H1 (cell line): ENCODE data around the gene R3HDM2. TPM values are rescaled to one million over a fixed set of nuclear protein-coding genes. Genes with fewer than 3 reads are reported as not detected.

Experiments used
- CTCF ChIA-PET: fragments of 300-600 bp; sonication (Branson Sonifier 250); formaldehyde crosslinking; loops from one replicate; lab custom pipeline; 2021; ENCODE audit not compliant: partially characterized antibody; lab: Charles Lee
- POLR2A ChIA-PET: fragments of 300-600 bp; sonication (Branson Sonifier 250); formaldehyde crosslinking; loops from one replicate; lab custom pipeline; 2021; ENCODE audit warnings: inconsistent platforms; ENCODE audit not compliant: partially characterized antibody; lab: Charles Lee
- DNase-seq, 2 experiments: peaks; one replicate each; pipeline versions ENCODE4 v3.0.0 to v3.0.0-alpha.2; 2010 to 2022; ENCODE audit warnings: low spot score in 2 of 2, low read depth in 1 of 2, mixed read lengths in 1 of 2
- FAIRE-seq: peaks from 2 replicates; lab custom pipeline; 2011; peaks lifted over from hg19 to GRCh38; lab: Jason Lieb, UNC
- H2AFZ ChIP-seq: 2 replicates; pipeline ENCODE4 v1.8.1; 2012; ENCODE audit warnings: low read length, inconsistent platforms
- H2AK5ac ChIP-seq: 2 replicates; pipeline ENCODE4 v1.6.1; 2013; ENCODE audit warnings: low read depth, low read length
- H2BK120ac ChIP-seq: replicated peaks from 2 replicates; pipeline ENCODE3; 2013; ENCODE audit warnings: low read depth, low read length, inconsistent platforms
- H2BK12ac ChIP-seq: 2 replicates; pipeline ENCODE4 v1.6.1; 2013; ENCODE audit warnings: low read depth, low read length
- H2BK15ac ChIP-seq: 2 replicates; pipeline ENCODE4 v1.6.1; 2013; ENCODE audit warnings: low read length
- H2BK20ac ChIP-seq: 2 replicates; pipeline ENCODE4 v1.6.1; 2013; ENCODE audit warnings: low read length
- H2BK5ac ChIP-seq: 2 replicates; pipeline ENCODE4 v1.6.1; 2013; ENCODE audit warnings: low read depth, low read length
- H3K14ac ChIP-seq: 2 replicates; pipeline ENCODE4 v1.6.1; 2013; ENCODE audit warnings: inconsistent platforms; ENCODE audit not compliant: insufficient read length
- H3K18ac ChIP-seq: 2 replicates; pipeline ENCODE4 v1.6.1; 2013; ENCODE audit warnings: low read length; ENCODE audit errors: extremely low read depth
- H3K23ac ChIP-seq: 2 replicates; pipeline ENCODE4 v1.6.1; 2013; ENCODE audit warnings: inconsistent platforms; ENCODE audit not compliant: insufficient read length
- H3K23me2 ChIP-seq: 2 replicates; pipeline ENCODE4 v1.6.1; 2013; ENCODE audit warnings: low read depth, low read length
- H3K27ac ChIP-seq: 2 replicates; pipeline ENCODE4 v1.6.1; 2011; ENCODE audit warnings: low read depth, low read length, inconsistent platforms
- H3K27me3 ChIP-seq, 4 experiments: replicated peaks in 1 of 4; 1 replicate in 1 of 4; 2 replicates in 3 of 4; pipeline versions ENCODE4 v1.6.1 to v1.8.1; 2011 to 2013; ENCODE audit warnings: low read length in 3 of 4, mild to moderate bottlenecking in 3 of 4, inconsistent platforms in 2 of 4, mixed read lengths in 2 of 4, moderate library complexity in 1 of 4; ENCODE audit not compliant: control insufficient read depth in 3 of 4, insufficient read depth in 3 of 4; ENCODE audit errors: extremely low read depth in 1 of 4
- H3K36me3 ChIP-seq, 4 experiments: 2 replicates each; pipeline versions ENCODE4 v1.6.1 to v1.8.1; 2011 to 2013; ENCODE audit warnings: mild to moderate bottlenecking in 4 of 4, low read length in 3 of 4, moderate library complexity in 2 of 4, control low read depth in 1 of 4, inconsistent platforms in 1 of 4; ENCODE audit not compliant: insufficient read depth in 4 of 4, control insufficient read depth in 2 of 4
- H3K4ac ChIP-seq: replicated peaks from 2 replicates; pipeline ENCODE3; 2013; ENCODE audit warnings: low read length, low read depth, mixed read lengths, inconsistent platforms; ENCODE audit not compliant: insufficient read length
- H3K4me1 ChIP-seq, 4 experiments: replicated peaks in 1 of 4; 1 replicate in 1 of 4; 2 replicates in 3 of 4; pipeline versions ENCODE4 v1.6.1 to v1.8.1; 2011 to 2013; ENCODE audit warnings: low read length in 3 of 4, inconsistent platforms in 2 of 4, mixed read lengths in 1 of 4; ENCODE audit not compliant: insufficient read depth in 4 of 4, control insufficient read depth in 3 of 4
- H3K4me2 ChIP-seq, 2 experiments: 2 replicates each; pipeline versions ENCODE4 v1.6.1 to v1.8.1; 2011 to 2013; ENCODE audit warnings: low read depth in 2 of 2, low read length in 2 of 2, control low read depth in 1 of 2, inconsistent platforms in 1 of 2, mild to moderate bottlenecking in 1 of 2; ENCODE audit not compliant: insufficient read depth in 1 of 2
- H3K4me3 ChIP-seq, 4 experiments: fragments of 200-600, 300-600 bp in 1 of 4; sonication (generic), shearing (Covaris generic), sonication (Bioruptor Twin) in 1 of 4; 2 replicates each; pipeline versions ENCODE4 v1.5.1 to v1.8.1; 2011 to 2016; ENCODE audit warnings: low read length in 4 of 4, low read depth in 3 of 4, control low read depth in 2 of 4, inconsistent platforms in 2 of 4, mild to moderate bottlenecking in 2 of 4, mixed read lengths in 1 of 4, moderate library complexity in 1 of 4; ENCODE audit not compliant: insufficient read depth in 2 of 4; ENCODE audit errors: extremely low read depth in 1 of 4
- H3K56ac ChIP-seq: replicated peaks from 2 replicates; pipeline ENCODE3; 2013; ENCODE audit warnings: low read depth, mild to moderate bottlenecking, mixed read lengths, low read length, inconsistent platforms; ENCODE audit not compliant: insufficient read length
- H3K79me1 ChIP-seq: 2 replicates; pipeline ENCODE4 v1.6.1; 2013; ENCODE audit warnings: low read depth, low read length, control low read depth
- H3K79me2 ChIP-seq, 2 experiments: 2 replicates each; pipeline versions ENCODE4 v1.6.1 to v1.8.1; 2012 to 2013; ENCODE audit warnings: low read length in 2 of 2, mild to moderate bottlenecking in 2 of 2, inconsistent platforms in 1 of 2; ENCODE audit not compliant: insufficient read depth in 2 of 2, control insufficient read depth in 1 of 2
- H3K9ac ChIP-seq, 4 experiments: replicated peaks in 1 of 4; 1 replicate in 1 of 4; 2 replicates in 3 of 4; pipeline versions ENCODE4 v1.6.1 to v1.8.1; 2011 to 2013; ENCODE audit warnings: low read depth in 3 of 4, low read length in 3 of 4, control low read depth in 2 of 4, mild to moderate bottlenecking in 2 of 4, moderate library complexity in 2 of 4, inconsistent platforms in 1 of 4; ENCODE audit errors: extremely low read depth in 1 of 4
- H3K9me3 ChIP-seq, 2 experiments: 2 replicates each; pipeline versions ENCODE4 v1.6.1 to v1.8.1; 2012 to 2013; ENCODE audit warnings: mild to moderate bottlenecking in 2 of 2, moderate library complexity in 2 of 2, control low read depth in 1 of 2, inconsistent platforms in 1 of 2, low read depth in 1 of 2, low read length in 1 of 2, mixed read lengths in 1 of 2; ENCODE audit not compliant: insufficient read depth in 2 of 2
- H4K20me1 ChIP-seq, 2 experiments: replicated peaks in 1 of 2; 2 replicates each; pipeline versions ENCODE3 to v1.8.1; 2011 to 2013; ENCODE audit warnings: inconsistent platforms in 2 of 2, low read length in 2 of 2, mild to moderate bottlenecking in 1 of 2; ENCODE audit not compliant: insufficient read depth in 2 of 2, control insufficient read depth in 1 of 2
- H4K5ac ChIP-seq: 2 replicates; pipeline ENCODE4 v1.6.1; 2013; ENCODE audit warnings: low read length, low read depth, mixed read lengths, inconsistent platforms; ENCODE audit not compliant: insufficient read length
- H4K8ac ChIP-seq: 2 replicates; pipeline ENCODE4 v1.8.0; 2013; ENCODE audit warnings: mild to moderate bottlenecking, moderate library complexity, low read length, inconsistent platforms; ENCODE audit not compliant: insufficient read depth; ENCODE audit errors: extremely low read depth
- H4K91ac ChIP-seq: replicated peaks from 2 replicates; pipeline ENCODE3; 2013; ENCODE audit warnings: low read length, mixed read lengths, inconsistent platforms; ENCODE audit not compliant: insufficient read length
- ASH2L ChIP-seq: fragments of 200-600, 300-600 bp; sonication (generic); IDR thresholded peaks from one replicate; pipeline ENCODE4 v1.7.1; 2017; ENCODE audit warnings: low read length
- CBX5 ChIP-seq: fragments of 300-800, 300-1000 bp; sonication (generic); IDR thresholded peaks from 2 replicates; pipeline ENCODE4 v1.7.1; 2016; ENCODE audit warnings: antibody characterized with exemption, low read length, low read depth
- EP300 ChIP-seq, 2 experiments: IDR thresholded peaks; 1 replicate in 1 of 2; 2 replicates in 1 of 2; pipeline ENCODE4 v1.6.1; 2011 to 2012; ENCODE audit warnings: low read depth in 2 of 2, low read length in 2 of 2, mild to moderate bottlenecking in 2 of 2, borderline replicate concordance in 1 of 2, inconsistent platforms in 1 of 2, moderate library complexity in 1 of 2
- EZH2 ChIP-seq: fragments of 200-600 bp; sonication (generic); IDR thresholded peaks from 2 replicates; pipeline ENCODE4 v1.7.1; 2012; ENCODE audit warnings: low read depth, mild to moderate bottlenecking, moderate library complexity, low read length, inconsistent platforms; ENCODE audit not compliant: severe bottlenecking
- KDM4A ChIP-seq: IDR thresholded peaks from one replicate; pipeline ENCODE4 v1.7.1; 2012; ENCODE audit warnings: low read depth, mild to moderate bottlenecking, moderate library complexity, low read length, inconsistent platforms; ENCODE audit not compliant: severe bottlenecking
- PHF8 ChIP-seq: fragments of 200-600 bp; sonication (generic); conservative IDR thresholded peaks from 2 replicates; pipeline ENCODE4 v1.7.1; 2012; ENCODE audit warnings: low read depth, mild to moderate bottlenecking, inconsistent platforms, low read length, moderate library complexity
- POU5F1 ChIP-seq: IDR thresholded peaks from 2 replicates; pipeline ENCODE4 v1.6.1; 2011; ENCODE audit warnings: low read depth, mild to moderate bottlenecking, low read length, moderate library complexity
- RNF2 ChIP-seq: fragments of 200-900, 300-1000 bp; sonication (generic); IDR thresholded peaks from 2 replicates; pipeline ENCODE4 v1.7.1; 2016; ENCODE audit warnings: borderline replicate concordance, low read depth, mild to moderate bottlenecking, antibody characterized with exemption, low read length; ENCODE audit not compliant: poor library complexity, severe bottlenecking; ENCODE audit errors: missing control alignments
- SUZ12 ChIP-seq: fragments of 200-600 bp; sonication (generic); IDR thresholded peaks from 2 replicates; pipeline ENCODE4 v1.6.1; 2012; ENCODE audit warnings: mild to moderate bottlenecking, inconsistent platforms, low read length, moderate library complexity, mixed read lengths
- WGBS, 2 experiments: shearing (Covaris generic) in 1 of 2; methylation state at CpG; one replicate each; pipeline versions ENCODE4 v1.1.6 to v1.1.7; 2013 to 2015; ENCODE audit warnings: low lambda C conversion rate in 2 of 2, mixed read lengths in 2 of 2, inconsistent platforms in 1 of 2, low coverage in 1 of 2, missing lambda C conversion rate in 1 of 2; ENCODE audit not compliant: insufficient replicate concordance in 2 of 2, insufficient coverage in 1 of 2, insufficient read length in 1 of 2; ENCODE audit errors: extremely low coverage in 1 of 2, missing lambda C conversion rate in 1 of 2; 5-methylcytosine and 5-hydroxymethylcytosine counted together
- polyA plus RNA-seq, 7 experiments: library from polyadenylated mRNA; depleted of rRNA in 3 of 7; stranded (reverse) in 5 of 7; unstranded in 2 of 7; fragments of >200 nt in 5 of 7; fragments of 200-250 nt in 2 of 7; gene quantifications; 1 replicate in 5 of 7; 2 replicates in 1 of 7; 4 replicates in 1 of 7; pipeline versions ENCODE4 v1.2.1 to v1.2.3, GENCODE V29; 2011 to 2013; ENCODE audit warnings: missing spikeins in 2 of 7, mixed read lengths in 2 of 7
- total RNA-seq: library from RNA; stranded (reverse); fragmentation: NEBNext Ultra II Directional; extraction: Animal tissue kit (Norgen Biotek cat#: 25700); gene quantifications from 2 replicates; pipeline ENCODE4 v1.2.1, GENCODE V29; 2021

R3HDM2 gene
- total and polyA plus RNA-seq, 2 of the 8 experiments (the other 6 are each of a cell fraction or from before 2014, with no cell fraction given), result 25.6 to 27.0 TPM

- FAIRE-seq (no peak), DNase-seq (peak in 1 of 2 experiments; percentile 66)
- Histone ChIP-seq H3K36me3 (peaks cover 0 to 4% (median 1%) of the 10 kb centered on the region in 4 experiments; a peak in 4 of 8 replicates), H3K9me3 (no peaks in the 10 kb centered on the region), H2BK12ac (peak overlapping the region; percentile 84; the same call in 1 of the 2 replicates), H4K8ac (peak overlapping the region; percentile 23; the same call in 1 of the 2 replicates), H2AFZ (no peak overlapping the region), H3K79me2 (no peaks in the 10 kb centered on the region), H2BK20ac (no peak overlapping the region), H4K91ac (no peak overlapping the region), H3K79me1 (no peaks in the 10 kb centered on the region), H3K27me3 (peaks cover 70 to 84% (median 82%) of the 10 kb centered on the region in 4 experiments), H3K56ac (no peak overlapping the region), H3K9ac (no peak overlapping the region), H2AK5ac (peak overlapping the region; percentile 82), H3K23me2 (peaks cover 7% of the 10 kb centered on the region; the same call in 1 of the 2 replicates), H4K20me1 (peaks cover 13 to 36% of the 10 kb centered on the region in 2 experiments), H3K4me1 (peaks cover 9 to 56% (median 42%) of the 10 kb centered on the region in 4 experiments), H3K27ac (no peak overlapping the region), H4K5ac (no peak overlapping the region), H3K4ac (no peak overlapping the region), H3K4me3 (peak overlapping the region; percentile 28 to 67 (median 46)), H3K23ac (no peak overlapping the region), H3K4me2 (peak overlapping the region; percentile 91 to 92), H2BK120ac (no peak overlapping the region), H3K14ac (no peak overlapping the region), H3K18ac (no peak overlapping the region; the same call in none of the 2 replicates), H2BK5ac (peak overlapping the region; percentile 75; the same call in 1 of the 2 replicates), H2BK15ac (peak overlapping the region; percentile 98; the same call in 1 of the 2 replicates)
- POLR2A ChIA-PET, result interaction anchor here (0.9 to 8.8 kb wide), 6 partner anchors 18 to 270 kb away, joined by 3 to 686 read pairs (median 4); partner anchors contain the start of genes INHBE, MARS1 and SHMT2
- CTCF ChIA-PET, result interaction anchor here (0.9 to 10.1 kb wide), 3 partner anchors 22 to 44 kb away, joined by 3 to 726 read pairs (median 3); partner anchors contain the start of genes SHMT2 and STAC3
- WGBS, 2 experiments, result 4% methylated on average over 37 of the region's 63 CpGs; no CpG with 5 or more reads in 1 of the 2 experiments
- TF ChIP-seq RNF2, result peak; percentile 73
- TF ChIP-seq CBX5, result no peak
- TF ChIP-seq POU5F1, result no peak
- TF ChIP-seq EP300 (IDR thresholded peaks at IDR 0.05; ENCODE audit: borderline replicate concordance in 1 of 2, low read depth in 2 of 2, low read length in 2 of 2), result no peak
- TF ChIP-seq KDM4A, result peak; percentile 44
- TF ChIP-seq ASH2L, result peak; percentile 23
- peak; percentile 81 for TF ChIP-seq SUZ12
- TF ChIP-seq EZH2, result peak; percentile 81
- 0 out of 2 replicates have a peak, but pooled peaks have one; percentile 26 for TF ChIP-seq PHF8
Observed at GRCh38 chr12:57216921-57217879, 213.6 kb downstream of the R3HDM2 start.
